HG02885 (cell line): ENCODE measurements around the gene ZNF83.
"Not testable (repeated sequence)": the region's sequence is repeated elsewhere in the genome, so short reads cannot be mapped to it uniquely, and the experiment has no call there.

Source experiments
- ATAC-seq: cut with Tn5 transposase; IDR thresholded peaks from one replicate; pipeline ENCODE4 v1.9.1; 2021; ENCODE audit warnings: mild to moderate bottlenecking; ENCODE audit not compliant: unreplicated experiment, poor library complexity

ZNF83 gene

GRCh38 chr19:52646571-52647217 lies 8.5 kb upstream of the ZNF83 start:
- no peak for ATAC-seq

GRCh38 chr19:52640916-52641315 lies 2.8 kb upstream of the ZNF83 start:
- no peak for ATAC-seq

GRCh38 chr19:52639996-52640395 lies 1.8 kb upstream of the ZNF83 start:
- no peak for ATAC-seq

GRCh38 chr19:52638601-52639000 lies 446 bp upstream of the ZNF83 start:
- peak; percentile 23 for ATAC-seq

- ATAC-seq, result no peak
These were observed 2.2 kb downstream of the ZNF83 start for GRCh38 chr19:52635786-52636570.

- ATAC-seq, result not testable (repeated sequence)
These were observed 10.7 kb downstream of the ZNF83 start for GRCh38 chr19:52627441-52627840.

GRCh38 chr19:52626915-52627314 lies 11.2 kb downstream of the ZNF83 start:
- ATAC-seq, result no peak

- ATAC-seq, result no peak
These were observed 15.9 kb downstream of the ZNF83 start for GRCh38 chr19:52622261-52622660.

- ATAC-seq, result no peak
These were observed 16.8 kb downstream of the ZNF83 start for GRCh38 chr19:52621376-52621775.

- no peak for ATAC-seq
These were observed 24.8 kb downstream of the ZNF83 start for GRCh38 chr19:52613299-52613906.

GRCh38 chr19:52603558-52604207 lies 34.5 kb downstream of the ZNF83 start:
- ATAC-seq, result no peak

- ATAC-seq, result no peak
These were observed 35.2 kb downstream of the ZNF83 start for GRCh38 chr19:52602941-52603340.

- ATAC-seq, result not testable (repeated sequence)
These were observed 36.2 kb downstream of the ZNF83 start for GRCh38 chr19:52601974-52602366.

- ATAC-seq, result peak; percentile 96
These were observed 36.9 kb downstream of the ZNF83 start for GRCh38 chr19:52601025-52601973.

GRCh38 chr19:52600639-52601024 lies 37.5 kb downstream of the ZNF83 start:
- ATAC-seq, result peak; percentile 15

GRCh38 chr19:52599241-52599640 lies 38.9 kb downstream of the ZNF83 start:
- no peak for ATAC-seq

GRCh38 chr19:52593441-52593840 lies 44.7 kb downstream of the ZNF83 start:
- not testable (repeated sequence) for ATAC-seq

- no peak for ATAC-seq
These were observed 45.9 kb downstream of the ZNF83 start for GRCh38 chr19:52592301-52592700.

GRCh38 chr19:52590728-52591127 lies 47.4 kb downstream of the ZNF83 start:
- no peak for ATAC-seq

- no peak for ATAC-seq
These were observed 52.6 kb downstream of the ZNF83 start for GRCh38 chr19:52585604-52586003.
